Astrocyte (in vitro differentiated cells and primary cell): ENCODE measurements around the gene ENPP7. TPM values are rescaled to one million over a fixed set of nuclear protein-coding genes. Genes with fewer than 3 reads are reported as not detected.
A peak's percentile ranks its signal among the peaks of the same experiment; 100 is the strongest.

ENCODE experiments used
- DNase-seq: peaks from one replicate; pipeline ENCODE4 v3.0.0-alpha.2; 2010; ENCODE audit warnings: low read depth
- FAIRE-seq: peaks from 2 replicates; lab custom pipeline; 2011; peaks lifted over from hg19 to GRCh38; lab: Jason Lieb, UNC
- H2AFZ ChIP-seq: 2 replicates; pipeline ENCODE4 v1.6.0; 2012; ENCODE audit warnings: low read depth, low read length, inconsistent platforms
- H3K27ac ChIP-seq: 2 replicates; pipeline ENCODE4 v1.5.1; 2011; ENCODE audit warnings: low read depth, low read length, inconsistent platforms
- H3K27me3 ChIP-seq: 2 replicates; pipeline ENCODE4 v1.6.0; 2011; ENCODE audit warnings: low read length, inconsistent platforms; ENCODE audit not compliant: insufficient read depth
- H3K36me3 ChIP-seq: 2 replicates; pipeline ENCODE4 v1.5.1; 2011; ENCODE audit warnings: low read length, inconsistent platforms; ENCODE audit not compliant: insufficient read depth
- H3K4me1 ChIP-seq: 2 replicates; pipeline ENCODE4 v1.5.1; 2011; ENCODE audit warnings: low read length, inconsistent platforms; ENCODE audit not compliant: insufficient read depth
- H3K4me2 ChIP-seq: 2 replicates; pipeline ENCODE4 v1.6.0; 2012; ENCODE audit warnings: low read length, inconsistent platforms
- H3K4me3 ChIP-seq: 2 replicates; pipeline ENCODE4 v1.5.1; 2011; ENCODE audit warnings: low read depth, mild to moderate bottlenecking, low read length, inconsistent platforms; ENCODE audit not compliant: insufficient read depth
- H3K79me2 ChIP-seq: 2 replicates; pipeline ENCODE4 v1.6.0; 2012; ENCODE audit warnings: mild to moderate bottlenecking, low read length, inconsistent platforms; ENCODE audit not compliant: insufficient read depth
- H3K9ac ChIP-seq: 2 replicates; pipeline ENCODE4 v1.6.0; 2012; ENCODE audit warnings: mild to moderate bottlenecking, low read length, inconsistent platforms
- H3K9me3 ChIP-seq: 2 replicates; pipeline ENCODE4 v1.5.1; 2012; ENCODE audit warnings: low read depth, mild to moderate bottlenecking, low read length, inconsistent platforms; ENCODE audit not compliant: insufficient read depth
- H4K20me1 ChIP-seq: 2 replicates; pipeline ENCODE4 v1.6.0; 2012; ENCODE audit warnings: low read length, inconsistent platforms; ENCODE audit not compliant: insufficient read depth
- H3K27ac Mint-ChIP-seq: one replicate; pipeline ENCODE4 v1.8.0; 2021; ENCODE audit warnings: mild to moderate bottlenecking, mixed read lengths; ENCODE audit not compliant: unreplicated experiment
- H3K27me3 Mint-ChIP-seq: one replicate; pipeline ENCODE4 v1.8.0; 2021; ENCODE audit warnings: low read depth, mixed read lengths; ENCODE audit not compliant: unreplicated experiment
- H3K36me3 Mint-ChIP-seq: one replicate; pipeline ENCODE4 v1.8.0; 2021; ENCODE audit warnings: low read depth, mixed read lengths; ENCODE audit not compliant: unreplicated experiment
- H3K4me1 Mint-ChIP-seq: one replicate; pipeline ENCODE4 v1.8.0; 2021; ENCODE audit warnings: low read depth, mixed read lengths; ENCODE audit not compliant: unreplicated experiment
- H3K4me3 Mint-ChIP-seq: one replicate; pipeline ENCODE4 v1.8.0; 2021; ENCODE audit warnings: mild to moderate bottlenecking, moderate library complexity, mixed read lengths; ENCODE audit not compliant: unreplicated experiment
- H3K9me3 Mint-ChIP-seq: one replicate; pipeline ENCODE4 v1.8.0; 2021; ENCODE audit warnings: mild to moderate bottlenecking, mixed read lengths; ENCODE audit not compliant: unreplicated experiment
- EZH2 ChIP-seq: IDR thresholded peaks from 2 replicates; pipeline ENCODE4 v1.6.1; 2012; ENCODE audit warnings: mild to moderate bottlenecking, low read length, inconsistent platforms; ENCODE audit not compliant: insufficient read depth
- total RNA-seq: library from RNA; stranded (reverse); gene quantifications from 2 replicates; pipeline ENCODE4 v1.2.1, GENCODE V29; 2021
- TF ChIP-seq, protein P1 (sequence below): IDR thresholded peaks from 2 replicates; pipeline ENCODE4 v1.5.1; 2011; ENCODE audit warnings: low read depth, mild to moderate bottlenecking, inconsistent platforms, low read length, moderate library complexity; ENCODE audit not compliant: insufficient read depth

Gene ENPP7
- total RNA-seq, 1 donor from 2014 or later: not detected

DNA sequence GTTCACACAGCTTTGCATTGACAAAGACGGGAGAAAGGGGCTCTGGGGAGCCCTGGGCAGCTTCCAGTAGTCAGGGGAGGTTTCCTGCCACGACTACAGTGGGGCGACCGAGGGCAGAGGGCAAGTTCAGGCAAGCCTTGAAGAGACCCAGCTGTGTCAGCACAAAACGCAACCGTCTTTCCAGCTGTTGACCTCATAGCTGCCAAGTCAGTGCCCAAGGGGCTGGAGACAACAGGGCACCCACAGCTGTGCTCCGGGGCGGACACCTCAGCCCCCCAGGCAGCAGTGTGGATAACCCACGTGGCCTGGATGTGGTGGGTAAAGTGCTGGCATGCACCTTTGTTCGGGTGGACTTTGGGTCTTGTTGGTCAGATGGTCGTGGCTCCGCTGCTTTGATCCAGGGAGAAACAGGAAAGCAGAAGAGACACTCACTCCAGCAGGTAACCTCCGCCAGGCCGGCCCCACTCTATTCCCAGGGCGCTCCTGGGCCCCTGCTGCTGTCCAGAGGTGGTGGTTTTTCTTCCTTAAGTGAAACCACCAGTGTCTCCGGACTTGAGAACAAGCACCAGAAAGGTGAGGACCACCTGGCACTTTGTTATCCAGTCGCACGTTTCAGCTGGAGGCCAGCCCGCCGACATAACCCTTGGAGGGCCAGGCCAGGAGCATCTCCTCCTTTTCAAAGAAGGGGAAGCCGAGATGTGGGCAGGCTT lies 29.6 kb downstream of the ENPP7 start:
- H4K20me1 ChIP-seq: no peaks in the 10 kb centered on the region
- TF ChIP-seq EZH2: no peak
- TF ChIP-seq, protein P1, sequence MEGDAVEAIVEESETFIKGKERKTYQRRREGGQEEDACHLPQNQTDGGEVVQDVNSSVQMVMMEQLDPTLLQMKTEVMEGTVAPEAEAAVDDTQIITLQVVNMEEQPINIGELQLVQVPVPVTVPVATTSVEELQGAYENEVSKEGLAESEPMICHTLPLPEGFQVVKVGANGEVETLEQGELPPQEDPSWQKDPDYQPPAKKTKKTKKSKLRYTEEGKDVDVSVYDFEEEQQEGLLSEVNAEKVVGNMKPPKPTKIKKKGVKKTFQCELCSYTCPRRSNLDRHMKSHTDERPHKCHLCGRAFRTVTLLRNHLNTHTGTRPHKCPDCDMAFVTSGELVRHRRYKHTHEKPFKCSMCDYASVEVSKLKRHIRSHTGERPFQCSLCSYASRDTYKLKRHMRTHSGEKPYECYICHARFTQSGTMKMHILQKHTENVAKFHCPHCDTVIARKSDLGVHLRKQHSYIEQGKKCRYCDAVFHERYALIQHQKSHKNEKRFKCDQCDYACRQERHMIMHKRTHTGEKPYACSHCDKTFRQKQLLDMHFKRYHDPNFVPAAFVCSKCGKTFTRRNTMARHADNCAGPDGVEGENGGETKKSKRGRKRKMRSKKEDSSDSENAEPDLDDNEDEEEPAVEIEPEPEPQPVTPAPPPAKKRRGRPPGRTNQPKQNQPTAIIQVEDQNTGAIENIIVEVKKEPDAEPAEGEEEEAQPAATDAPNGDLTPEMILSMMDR: no peak

DNA sequence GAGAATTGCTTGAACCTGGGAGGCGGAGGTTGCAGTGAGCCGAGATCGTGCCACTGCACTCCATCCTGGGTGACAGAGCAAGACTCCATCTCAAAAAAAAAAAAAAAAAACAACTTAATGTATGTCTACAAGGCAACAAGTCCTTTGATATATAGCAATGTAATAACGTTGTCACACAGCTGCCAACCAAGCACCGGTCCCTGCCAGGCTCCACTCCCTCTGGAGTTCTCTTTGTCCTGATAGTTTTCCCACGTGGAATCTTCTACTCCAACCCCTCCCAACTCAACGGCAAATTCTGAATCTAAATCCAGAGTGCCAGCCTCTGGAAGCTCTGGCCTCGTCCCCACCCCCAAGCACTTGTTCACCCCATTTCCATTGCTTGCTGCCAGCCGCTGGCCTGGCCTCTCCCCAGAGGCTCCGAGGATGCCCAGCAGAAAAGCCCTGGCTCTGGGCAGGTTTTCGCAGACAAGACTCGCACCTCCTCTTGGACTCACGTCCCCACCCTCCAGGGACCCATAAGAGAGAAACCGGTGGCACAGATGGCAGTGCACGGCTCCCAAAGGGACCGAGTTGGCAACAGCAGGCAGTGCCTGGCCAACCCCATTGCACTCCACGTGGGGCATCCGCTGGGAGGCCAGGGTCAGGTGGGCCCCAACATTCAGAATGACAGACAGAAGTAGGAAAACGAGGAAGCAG lies 31.3 kb downstream of the ENPP7 start:
- Histone ChIP-seq H4K20me1 (no peaks in the 10 kb centered on the region), H3K36me3 (no peaks in the 10 kb centered on the region), H3K4me3 (no peak overlapping the region), H3K79me2 (no peaks in the 10 kb centered on the region), H3K27me3 (peaks cover 3% of the 10 kb centered on the region), H3K4me1 (no peaks in the 10 kb centered on the region), H3K27ac (no peak overlapping the region), H3K9ac (no peak overlapping the region), H2AFZ (no peak overlapping the region), H3K4me2 (no peak overlapping the region), H3K9me3 (no peaks in the 10 kb centered on the region)
- Mint-ChIP-seq H3K9me3 (no peaks in the 10 kb centered on the region), H3K4me3 (no peak overlapping the region), H3K4me1 (no peaks in the 10 kb centered on the region), H3K27ac (no peak overlapping the region), H3K36me3 (no peaks in the 10 kb centered on the region), H3K27me3 (peaks cover 28% of the 10 kb centered on the region)
- TF ChIP-seq EZH2: no peak
- TF ChIP-seq, protein P1: no peak
- DNase-seq (no peak), FAIRE-seq (no peak)

More for the DNA sequence above, 29.6 kb downstream of the ENPP7 start:
- H3K27ac Mint-ChIP-seq: no peak overlapping the region
- Histone ChIP-seq H3K9me3 (no peaks in the 10 kb centered on the region), H3K79me2 (no peaks in the 10 kb centered on the region), H2AFZ (peak overlapping the region; percentile 34), H3K27ac (no peak overlapping the region), H3K4me2 (no peak overlapping the region), H3K4me3 (no peak overlapping the region), H3K36me3 (no peaks in the 10 kb centered on the region), H3K4me1 (no peaks in the 10 kb centered on the region), H3K9ac (no peak overlapping the region), H3K27me3 (peaks cover 3% of the 10 kb centered on the region)
- FAIRE-seq (no peak), DNase-seq (no peak)
- H3K4me1 Mint-ChIP-seq: no peaks in the 10 kb centered on the region
- H3K27me3 Mint-ChIP-seq: peaks cover 37% of the 10 kb centered on the region
- no peak overlapping the region for H3K4me3 Mint-ChIP-seq
- no peaks in the 10 kb centered on the region for H3K9me3 Mint-ChIP-seq
- H3K36me3 Mint-ChIP-seq: no peaks in the 10 kb centered on the region

DNA sequence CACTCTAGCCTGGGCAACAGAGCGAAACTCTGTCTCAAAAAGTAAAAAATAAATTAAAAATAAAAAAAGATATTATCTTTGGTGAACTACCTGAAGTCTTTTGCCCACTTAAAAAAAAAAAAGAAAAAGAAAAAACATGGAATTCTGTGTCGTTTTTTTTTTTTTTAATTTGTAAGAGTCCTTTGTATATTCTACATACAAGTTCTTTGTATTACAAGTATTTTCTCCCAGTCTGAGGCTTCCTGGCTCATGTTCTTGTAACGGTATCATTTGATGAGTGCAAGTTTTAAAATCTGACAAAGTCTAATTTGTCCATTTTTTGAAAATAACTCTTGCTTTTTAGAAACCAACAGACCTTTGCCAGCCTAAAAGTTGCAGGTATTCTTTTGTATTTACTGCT lies 35.0 kb downstream of the ENPP7 start:
- H3K27ac Mint-ChIP-seq: no peak overlapping the region
- Histone ChIP-seq H3K4me2 (no peak overlapping the region), H3K4me3 (no peak overlapping the region), H4K20me1 (no peaks in the 10 kb centered on the region), H3K4me1 (no peaks in the 10 kb centered on the region), H3K36me3 (no peaks in the 10 kb centered on the region), H3K9ac (no peak overlapping the region), H3K79me2 (no peaks in the 10 kb centered on the region), H3K27ac (no peak overlapping the region), H3K9me3 (no peaks in the 10 kb centered on the region), H3K27me3 (no peaks in the 10 kb centered on the region), H2AFZ (no peak overlapping the region)
- FAIRE-seq (no peak), DNase-seq (no peak)
- H3K27me3 Mint-ChIP-seq: peaks cover 37% of the 10 kb centered on the region
- TF ChIP-seq, protein P1: no peak
- no peak for TF ChIP-seq EZH2
- H3K9me3 Mint-ChIP-seq: peaks cover 2% of the 10 kb centered on the region
- no peaks in the 10 kb centered on the region for H3K36me3 Mint-ChIP-seq
- H3K4me3 Mint-ChIP-seq: no peak overlapping the region
- H3K4me1 Mint-ChIP-seq: no peaks in the 10 kb centered on the region
